Karpas-422 (cell line): ENCODE data around the gene CCNY. TPM values are rescaled to one million over a fixed set of nuclear protein-coding genes. Genes with fewer than 3 reads are reported as not detected.

Experiments
- DNase-seq: peaks from one replicate; pipeline ENCODE4 v3.0.0-alpha.2; 2015
- H2AFZ ChIP-seq: fragments of 200-600 bp; sonication (generic); 2 replicates; pipeline ENCODE4 v1.6.1; 2014; ENCODE audit warnings: antibody characterized with exemption, low read length, mixed read lengths
- H3K27ac ChIP-seq: fragments of 200-600 bp; sonication (generic); 2 replicates; pipeline ENCODE4 v1.5.1; 2014; ENCODE audit warnings: mild to moderate bottlenecking, low read length, moderate library complexity
- H3K27me3 ChIP-seq: fragments of 200-600 bp; sonication (generic); 2 replicates; pipeline ENCODE4 v1.6.1; 2014; ENCODE audit warnings: low read length, mixed read lengths
- H3K36me3 ChIP-seq: fragments of 200-600 bp; sonication (generic); 2 replicates; pipeline ENCODE4 v1.6.1; 2014; ENCODE audit warnings: low read length, mixed read lengths; ENCODE audit not compliant: insufficient read depth
- H3K4me1 ChIP-seq: fragments of 200-600 bp; sonication (generic); 2 replicates; pipeline ENCODE4 v1.6.1; 2014; ENCODE audit warnings: mild to moderate bottlenecking, low read length, mixed read lengths
- H3K4me2 ChIP-seq: fragments of 200-600 bp; sonication (generic); 2 replicates; pipeline ENCODE4 v1.6.1; 2014; ENCODE audit warnings: low read length, low read depth, mild to moderate bottlenecking; ENCODE audit not compliant: poor library complexity, severe bottlenecking
- H3K4me3 ChIP-seq: fragments of 200-600 bp; sonication (generic); 2 replicates; pipeline ENCODE4 v1.5.1; 2014; ENCODE audit warnings: mild to moderate bottlenecking, antibody characterized with exemption, low read length, mixed read lengths
- H3K79me2 ChIP-seq: fragments of 200-600 bp; sonication (generic); 2 replicates; pipeline ENCODE4 v1.6.1; 2014; ENCODE audit warnings: mild to moderate bottlenecking, low read length, mixed read lengths
- H3K9ac ChIP-seq: fragments of 200-600 bp; sonication (generic); 2 replicates; pipeline ENCODE4 v1.6.0; 2014; ENCODE audit warnings: low read length
- H3K9me2 ChIP-seq: fragments of 200-600 bp; sonication (generic), shearing (Covaris generic); replicated peaks from 2 replicates; pipeline ENCODE4 v1.6.0; 2014; ENCODE audit warnings: mild to moderate bottlenecking, low read length, moderate library complexity; ENCODE audit not compliant: insufficient read depth
- H3K9me3 ChIP-seq: fragments of 300-700, 200-600 bp; sonication (generic); 2 replicates; pipeline ENCODE4 v1.6.1; 2014; ENCODE audit warnings: low read length, mixed read lengths
- H4K20me1 ChIP-seq: fragments of 200-600 bp; sonication (generic); 2 replicates; pipeline ENCODE4 v1.6.1; 2014; ENCODE audit warnings: mild to moderate bottlenecking, antibody characterized with exemption, low read length, low read depth; ENCODE audit not compliant: insufficient read depth
- total RNA-seq: library from RNA; depleted of rRNA; stranded (reverse); fragments of >200 nt; shearing (Covaris generic); gene quantifications from 2 replicates; pipeline ENCODE4 v1.2.3, GENCODE V29; 2014; ENCODE audit warnings: low replicate concordance

The CCNY gene
- total RNA-seq, 1 experiment from 2014 or later = 19.4 TPM

DNA sequence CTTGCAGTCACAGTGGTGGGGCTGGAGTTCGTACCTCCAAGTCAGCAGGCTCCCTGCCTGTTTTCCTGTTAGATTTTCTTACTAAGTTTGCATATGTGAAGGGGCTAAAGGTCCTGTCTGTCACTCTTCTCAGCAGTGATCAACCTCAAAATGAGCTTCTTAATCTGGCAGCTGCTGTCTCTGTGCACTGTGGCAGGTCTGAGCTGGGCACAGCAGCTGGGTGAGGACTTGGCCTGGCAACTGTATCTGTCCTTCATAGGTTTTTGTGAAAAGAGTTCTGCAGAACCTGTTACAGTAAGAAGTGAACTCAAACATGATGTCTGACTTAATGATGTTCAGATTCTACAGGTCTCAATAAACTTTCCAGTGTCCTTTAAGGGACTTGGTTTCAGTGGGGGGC lies 237.5 kb downstream of the CCNY start:
- H4K20me1 ChIP-seq = no peaks in the 10 kb centered on the region
- H2AFZ ChIP-seq = no peak overlapping the region
- H3K9ac ChIP-seq = no peak overlapping the region
- H3K36me3 ChIP-seq = no peaks in the 10 kb centered on the region
- no peak for DNase-seq
- no peaks in the 10 kb centered on the region for H3K9me3 ChIP-seq
- H3K27me3 ChIP-seq = no peaks in the 10 kb centered on the region
- H3K4me2 ChIP-seq = no peak overlapping the region
- H3K79me2 ChIP-seq = no peaks in the 10 kb centered on the region
- no peak overlapping the region for H3K4me3 ChIP-seq
- no peaks in the 10 kb centered on the region for H3K9me2 ChIP-seq
- H3K4me1 ChIP-seq = peaks cover 11% of the 10 kb centered on the region
- H3K27ac ChIP-seq = no peak overlapping the region

DNA sequence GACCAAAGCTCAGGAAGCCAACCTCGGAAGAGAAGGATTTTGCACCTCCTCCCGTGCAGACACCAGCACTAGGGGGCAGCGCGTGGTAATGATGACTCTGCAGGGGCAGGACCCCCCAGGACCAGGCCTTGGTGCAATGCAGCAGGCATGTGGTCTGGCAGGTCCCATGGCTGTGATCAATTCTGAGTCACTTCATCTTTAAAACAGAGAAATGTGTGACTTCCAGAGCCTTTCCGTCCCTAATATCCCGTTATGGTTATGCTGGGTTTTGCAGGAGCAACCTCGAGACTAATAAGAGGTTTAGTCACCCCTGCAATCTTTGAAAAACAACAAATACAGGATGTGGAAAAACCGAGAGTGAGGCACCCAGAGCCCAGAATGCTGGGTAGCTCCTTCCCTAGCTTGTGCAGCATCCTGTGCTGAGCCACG lies 238.6 kb downstream of the CCNY start:
- Histone ChIP-seq H3K9me2 (no peaks in the 10 kb centered on the region), H3K4me2 (no peak overlapping the region), H3K4me1 (peaks cover 11% of the 10 kb centered on the region), H3K36me3 (no peaks in the 10 kb centered on the region), H3K79me2 (no peaks in the 10 kb centered on the region), H3K4me3 (no peak overlapping the region), H3K27ac (no peak overlapping the region), H3K9ac (no peak overlapping the region), H4K20me1 (no peaks in the 10 kb centered on the region), H3K9me3 (no peaks in the 10 kb centered on the region), H3K27me3 (no peaks in the 10 kb centered on the region), H2AFZ (no peak overlapping the region)
- DNase-seq = no peak

DNA sequence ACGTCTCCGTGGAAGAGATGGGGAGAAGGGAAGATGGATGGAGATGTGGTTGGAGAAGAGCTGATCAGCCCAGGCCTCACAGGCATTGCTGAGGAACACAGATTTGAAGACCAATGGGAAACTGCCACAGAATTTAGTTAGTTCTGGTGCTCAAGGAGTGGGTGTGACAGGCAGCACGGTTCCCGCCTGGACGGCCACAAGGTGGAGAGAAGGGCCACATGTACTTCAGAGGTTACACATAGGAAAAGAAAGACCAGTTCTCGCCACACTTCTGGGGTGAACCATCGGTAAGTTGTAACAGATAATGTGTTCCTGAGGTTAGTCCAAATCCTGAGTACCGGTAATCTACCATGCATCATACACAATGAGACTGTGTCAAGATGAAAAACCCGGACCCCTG lies 239.3 kb downstream of the CCNY start:
- H3K27me3 ChIP-seq = no peaks in the 10 kb centered on the region
- H3K4me2 ChIP-seq = no peak overlapping the region
- no peak overlapping the region for H3K27ac ChIP-seq
- H4K20me1 ChIP-seq = no peaks in the 10 kb centered on the region
- H2AFZ ChIP-seq = no peak overlapping the region
- no peaks in the 10 kb centered on the region for H3K9me2 ChIP-seq
- H3K9me3 ChIP-seq = no peaks in the 10 kb centered on the region
- no peaks in the 10 kb centered on the region for H3K36me3 ChIP-seq
- H3K4me3 ChIP-seq = no peak overlapping the region
- H3K4me1 ChIP-seq = peaks cover 6% of the 10 kb centered on the region
- no peak for DNase-seq
- H3K9ac ChIP-seq = no peak overlapping the region
- no peaks in the 10 kb centered on the region for H3K79me2 ChIP-seq

DNA sequence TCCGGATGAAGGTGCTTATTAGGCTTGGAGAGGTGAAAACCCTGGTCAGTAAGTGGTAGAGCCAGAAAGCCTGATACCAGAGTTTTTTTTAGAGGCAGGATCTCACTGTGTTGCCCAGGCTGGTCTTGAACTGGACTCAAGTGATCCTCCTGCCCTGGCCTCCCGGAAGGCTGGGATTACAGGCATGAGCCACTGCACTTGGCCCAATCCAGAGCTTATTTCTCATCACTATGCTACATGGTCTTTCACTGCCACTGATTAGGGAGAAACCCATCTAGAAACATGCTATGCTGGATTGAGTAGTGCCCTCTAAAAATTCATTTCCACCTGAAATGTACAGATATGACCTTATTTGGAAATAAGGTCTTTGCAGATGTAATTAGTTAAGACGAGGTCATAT lies 240.4 kb downstream of the CCNY start:
- DNase-seq = no peak

DNA sequence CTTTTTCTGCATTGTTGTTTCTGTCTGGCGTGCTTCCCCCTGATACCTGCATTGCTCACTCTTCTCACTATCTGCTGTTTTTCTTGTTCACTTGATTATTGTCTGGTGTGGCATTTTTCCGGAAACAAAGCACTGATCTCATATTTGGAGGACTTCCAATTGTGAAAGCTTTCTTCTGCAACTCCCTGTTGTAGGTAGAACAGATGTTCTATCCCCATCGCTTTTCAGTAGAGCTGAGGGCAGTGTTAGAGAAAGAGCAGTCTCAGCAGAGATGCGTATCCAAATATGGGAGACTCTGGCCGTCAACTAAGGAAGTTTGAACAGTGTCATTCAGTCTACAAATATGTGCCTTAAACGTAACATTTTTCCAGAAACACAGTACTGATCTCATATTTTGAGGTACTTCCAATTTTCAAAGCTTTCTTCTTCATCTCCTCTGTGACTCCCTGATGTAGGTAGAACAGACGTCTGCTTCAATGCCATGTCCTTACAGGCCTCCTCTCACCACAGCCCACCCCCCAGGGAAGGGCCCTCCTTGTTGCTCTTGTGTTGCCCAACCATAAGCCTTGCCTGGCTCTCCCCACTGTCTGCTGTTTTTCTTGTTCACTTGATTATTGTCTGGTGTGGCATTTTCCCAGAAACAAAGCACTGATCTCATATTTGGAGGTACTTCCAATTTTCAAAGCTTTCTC lies 241.8 kb downstream of the CCNY start:
- Histone ChIP-seq H3K27ac (no peak overlapping the region), H3K9me2 (no peaks in the 10 kb centered on the region), H3K36me3 (no peaks in the 10 kb centered on the region), H3K4me1 (no peaks in the 10 kb centered on the region; the same call in 1 of the 2 replicates), H3K9ac (no peak overlapping the region), H3K4me3 (no peak overlapping the region), H3K27me3 (no peaks in the 10 kb centered on the region), H3K79me2 (no peaks in the 10 kb centered on the region), H3K9me3 (no peaks in the 10 kb centered on the region), H2AFZ (no peak overlapping the region), H4K20me1 (no peaks in the 10 kb centered on the region), H3K4me2 (no peak overlapping the region)
- no peak for DNase-seq

More for the DNA sequence above, 240.4 kb downstream of the CCNY start:
- Histone ChIP-seq H3K4me3 (no peak overlapping the region), H3K9me3 (no peaks in the 10 kb centered on the region), H3K4me1 (no peaks in the 10 kb centered on the region; the same call in 1 of the 2 replicates), H3K79me2 (no peaks in the 10 kb centered on the region), H2AFZ (no peak overlapping the region), H4K20me1 (no peaks in the 10 kb centered on the region), H3K9me2 (no peaks in the 10 kb centered on the region), H3K4me2 (no peak overlapping the region), H3K27me3 (no peaks in the 10 kb centered on the region), H3K36me3 (no peaks in the 10 kb centered on the region), H3K27ac (no peak overlapping the region), H3K9ac (no peak overlapping the region)

DNA sequence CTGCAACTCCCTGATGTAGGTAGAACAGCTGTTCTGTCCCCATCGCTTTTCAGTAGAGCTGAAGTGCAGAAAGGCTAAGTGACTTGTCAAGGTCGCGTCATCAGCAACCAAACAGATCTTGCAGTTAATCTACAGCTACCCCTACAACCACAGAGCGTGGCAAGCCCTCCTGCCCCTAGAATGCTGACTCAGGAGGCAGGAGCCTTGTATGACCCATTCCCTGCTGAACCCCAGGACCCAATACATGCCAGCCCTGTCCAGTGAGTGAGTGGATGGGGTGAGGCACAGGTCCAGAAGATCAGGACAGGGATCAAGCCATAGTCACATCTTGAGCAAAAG lies 242.3 kb downstream of the CCNY start:
- DNase-seq = no peak
- no peak overlapping the region for H3K4me3 ChIP-seq
- H3K4me2 ChIP-seq = no peak overlapping the region
- no peaks in the 10 kb centered on the region; the same call in 1 of the 2 replicates for H3K4me1 ChIP-seq
- H3K9me3 ChIP-seq = no peaks in the 10 kb centered on the region
- no peak overlapping the region for H3K9ac ChIP-seq
- no peak overlapping the region for H2AFZ ChIP-seq
- H3K27ac ChIP-seq = no peak overlapping the region
- no peaks in the 10 kb centered on the region for H3K27me3 ChIP-seq
- no peaks in the 10 kb centered on the region for H3K79me2 ChIP-seq
- H3K36me3 ChIP-seq = no peaks in the 10 kb centered on the region
- H3K9me2 ChIP-seq = no peaks in the 10 kb centered on the region
- no peaks in the 10 kb centered on the region for H4K20me1 ChIP-seq

DNA sequence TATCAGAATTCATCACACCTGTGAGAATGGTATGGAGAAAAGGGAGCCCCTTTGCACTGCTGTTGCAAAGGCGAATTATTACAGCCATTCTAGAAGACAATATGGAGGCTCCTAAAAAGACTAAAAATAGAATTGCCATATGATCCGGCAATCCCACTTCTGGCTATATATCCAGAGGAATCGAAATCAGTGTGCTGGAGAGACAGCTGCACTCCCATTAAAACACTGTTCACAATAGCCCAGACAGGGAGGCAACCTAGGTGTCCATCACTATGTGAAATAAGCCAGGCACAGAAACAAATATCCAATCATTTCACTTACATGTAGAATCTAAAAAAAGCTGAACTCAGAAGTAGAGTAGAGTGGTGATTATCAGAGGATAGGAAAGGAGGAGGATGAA lies 242.8 kb downstream of the CCNY start:
- no peak overlapping the region for H3K27ac ChIP-seq
- no peak overlapping the region for H2AFZ ChIP-seq
- H3K4me1 ChIP-seq = no peaks in the 10 kb centered on the region; the same call in 1 of the 2 replicates
- H3K9ac ChIP-seq = no peak overlapping the region
- H3K4me2 ChIP-seq = no peak overlapping the region
- H3K27me3 ChIP-seq = no peaks in the 10 kb centered on the region
- no peak for DNase-seq
- no peaks in the 10 kb centered on the region for H4K20me1 ChIP-seq
- H3K9me2 ChIP-seq = no peaks in the 10 kb centered on the region
- H3K9me3 ChIP-seq = no peaks in the 10 kb centered on the region
- no peaks in the 10 kb centered on the region for H3K79me2 ChIP-seq
- H3K36me3 ChIP-seq = no peaks in the 10 kb centered on the region
- no peak overlapping the region for H3K4me3 ChIP-seq

DNA sequence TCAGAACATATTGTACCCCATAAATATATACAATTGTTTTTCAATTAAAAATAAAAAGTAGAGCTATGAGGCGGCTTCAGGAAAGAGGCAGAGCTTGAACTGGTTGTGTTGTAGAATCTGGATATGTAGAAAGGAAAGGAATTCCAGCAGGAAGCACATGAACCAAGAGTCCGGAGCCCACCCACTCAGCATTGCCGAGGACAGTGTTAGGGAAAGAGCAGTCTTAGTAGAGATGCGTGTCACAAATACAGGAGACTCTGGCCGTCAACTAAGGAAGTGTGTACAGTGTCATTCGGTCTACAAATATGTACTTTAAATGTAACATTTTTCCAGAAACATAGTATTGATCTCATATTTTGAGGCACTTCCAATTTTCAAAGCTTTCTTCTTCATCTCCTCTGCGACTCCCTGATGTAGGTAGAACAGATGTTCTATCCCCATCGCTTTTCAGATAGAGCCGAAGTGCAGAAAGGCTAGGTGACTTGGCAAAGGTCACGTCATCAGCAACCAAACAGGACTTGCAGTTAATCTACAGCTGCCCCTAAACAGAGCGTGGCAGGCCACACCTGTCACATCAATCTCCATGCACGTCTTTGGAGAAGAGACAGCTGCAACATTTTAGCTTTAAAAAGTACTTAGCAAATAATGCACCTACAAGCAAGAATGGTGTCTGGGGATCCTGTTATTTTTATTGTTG lies 243.6 kb downstream of the CCNY start:
- DNase-seq = no peak

More for the DNA sequence above, 243.6 kb downstream of the CCNY start:
- Histone ChIP-seq H3K4me3 (no peak overlapping the region), H3K79me2 (no peaks in the 10 kb centered on the region), H3K27ac (no peak overlapping the region), H3K27me3 (no peaks in the 10 kb centered on the region), H3K4me1 (no peaks in the 10 kb centered on the region; the same call in 1 of the 2 replicates), H4K20me1 (no peaks in the 10 kb centered on the region), H2AFZ (no peak overlapping the region), H3K9me3 (no peaks in the 10 kb centered on the region), H3K9me2 (no peaks in the 10 kb centered on the region), H3K36me3 (no peaks in the 10 kb centered on the region), H3K9ac (no peak overlapping the region), H3K4me2 (no peak overlapping the region)
